GM12892 (cell line): ENCODE measurements around the gene RHBDL3.
"Not testable (repeated sequence)": the region's sequence is repeated elsewhere in the genome, so short reads cannot be mapped to it uniquely, and the experiment has no call there.

Experiments
- DNase-seq: peaks from one replicate; pipeline ENCODE4 v3.0.0; 2011; ENCODE audit not compliant: insufficient read length
- FAIRE-seq: peaks from 2 replicates; lab custom pipeline; 2011; peaks lifted over from hg19 to GRCh38; lab: Jason Lieb, UNC
- POLR2A ChIP-seq: IDR thresholded peaks from 2 replicates; pipeline ENCODE4 v1.6.1; 2011; ENCODE audit warnings: low read depth, low read length, control low read depth
- POLR2AphosphoS5 ChIP-seq: IDR thresholded peaks from 2 replicates; pipeline ENCODE4 v1.6.1; 2011; ENCODE audit warnings: low read depth, low read length, control low read depth
- TAF1 ChIP-seq: IDR thresholded peaks from 2 replicates; pipeline ENCODE4 v1.6.1; 2011; ENCODE audit warnings: low read depth, mild to moderate bottlenecking, control low read depth, low read length, borderline replicate concordance

The RHBDL3 gene

GRCh38 chr17:32345951-32346600, 80.4 kb downstream of the RHBDL3 start:
- FAIRE-seq = no peak
- DNase-seq = no peak
- no peak for TF ChIP-seq POLR2AphosphoS5

GRCh38 chr17:32348483-32348800, 82.8 kb downstream of the RHBDL3 start:
- DNase-seq (no peak), FAIRE-seq (no peak)
- TF ChIP-seq TAF1 = no peak
- no peak for TF ChIP-seq POLR2AphosphoS5
- TF ChIP-seq POLR2A = no peak

- peak; percentile 17 for FAIRE-seq
- peak; percentile 10 for DNase-seq
- TF ChIP-seq TAF1 = no peak
- TF ChIP-seq POLR2A = no peak
- TF ChIP-seq POLR2AphosphoS5 = no peak
These were observed 83.8 kb downstream of the RHBDL3 start for GRCh38 chr17:32349503-32349853.

- FAIRE-seq (peak; percentile 99), DNase-seq (peak; percentile 72)
- peak; percentile 8; the same call in 1 of the 2 replicates for TF ChIP-seq TAF1
- peak; percentile 97 for TF ChIP-seq POLR2AphosphoS5
- TF ChIP-seq POLR2A = peak; percentile 97
These were observed 84.4 kb downstream of the RHBDL3 start, which contains the start of gene ZNF207 for GRCh38 chr17:32349854-32350665. Gene ZNF207, plus strand, starts transcription at chr17:32350157. Its CDS starts 129 bp downstream, at chr17:32350286.

GRCh38 chr17:32350666-32351418, 85.2 kb downstream of the RHBDL3 start:
- FAIRE-seq = peak; percentile 54
- peak; percentile 23 for DNase-seq
- TF ChIP-seq POLR2A (no peak), TAF1 (no peak), POLR2AphosphoS5 (no peak)

GRCh38 chr17:32352734-32353133, 87.1 kb downstream of the RHBDL3 start:
- not testable (repeated sequence) for DNase-seq, FAIRE-seq

- no peak for FAIRE-seq
- DNase-seq = no peak
These were observed 90.2 kb downstream of the RHBDL3 start for GRCh38 chr17:32355649-32356377.

GRCh38 chr17:32356378-32356743, 90.7 kb downstream of the RHBDL3 start:
- FAIRE-seq = no peak
- no peak for DNase-seq
- TF ChIP-seq POLR2A (no peak), POLR2AphosphoS5 (no peak), TAF1 (no peak)

More at GRCh38 chr17:32355649-32356377, 90.2 kb downstream of the RHBDL3 start:
- TF ChIP-seq POLR2A = no peak

- no peak for FAIRE-seq
- TF ChIP-seq POLR2AphosphoS5 (no peak), POLR2A (no peak), TAF1 (no peak)
- no peak for DNase-seq
These were observed 91.1 kb downstream of the RHBDL3 start for GRCh38 chr17:32356750-32357149.

- TF ChIP-seq TAF1 (no peak), POLR2AphosphoS5 (no peak), POLR2A (no peak)
- no peak for DNase-seq
- no peak for FAIRE-seq
These were observed 92.0 kb downstream of the RHBDL3 start for GRCh38 chr17:32357615-32358014.

- no peak for TF ChIP-seq POLR2A
- no peak for DNase-seq
- no peak for FAIRE-seq
These were observed 95.6 kb downstream of the RHBDL3 start for GRCh38 chr17:32361270-32361669.

- no peak for DNase-seq
- TF ChIP-seq POLR2AphosphoS5 (no peak), TAF1 (no peak), POLR2A (no peak)
- FAIRE-seq = no peak
These were observed 104.8 kb downstream of the RHBDL3 start for GRCh38 chr17:32370426-32370825.
